Sigmoid colon (tissue), 4 donors: ENCODE results near the gene SPATS1.

Experiments used
- EP300 ChIP-seq, 4 donors: sonication (generic); formaldehyde crosslinking; IDR thresholded peaks; one replicate each; pipeline ENCODE4 v1.6.1; 2017; ENCODE audit warnings: antibody characterized with exemption in 4 of 4
- POLR2A ChIP-seq, 2 donors: fragments of 450-650 bp; IDR thresholded peaks; one replicate each; pipeline ENCODE4 v1.6.1; 2016; ENCODE audit warnings: antibody characterized with exemption in 2 of 2, mild to moderate bottlenecking in 2 of 2, moderate library complexity in 2 of 2
- POLR2AphosphoS5 ChIP-seq, 4 donors: sonication (generic); formaldehyde crosslinking; IDR thresholded peaks; one replicate each; pipeline ENCODE4 v1.6.1; 2017; ENCODE audit warnings: antibody characterized with exemption in 4 of 4
- TF ChIP-seq, protein P1 (sequence below), 4 experiments: fragments of 450-650 bp in 3 of 4; fragments of 200-600 bp in 1 of 4; IDR thresholded peaks; one replicate each; pipeline ENCODE4 v1.5.1; 2016 to 2019; ENCODE audit warnings: antibody characterized with exemption in 4 of 4, mild to moderate bottlenecking in 3 of 4, moderate library complexity in 2 of 4

DNA sequence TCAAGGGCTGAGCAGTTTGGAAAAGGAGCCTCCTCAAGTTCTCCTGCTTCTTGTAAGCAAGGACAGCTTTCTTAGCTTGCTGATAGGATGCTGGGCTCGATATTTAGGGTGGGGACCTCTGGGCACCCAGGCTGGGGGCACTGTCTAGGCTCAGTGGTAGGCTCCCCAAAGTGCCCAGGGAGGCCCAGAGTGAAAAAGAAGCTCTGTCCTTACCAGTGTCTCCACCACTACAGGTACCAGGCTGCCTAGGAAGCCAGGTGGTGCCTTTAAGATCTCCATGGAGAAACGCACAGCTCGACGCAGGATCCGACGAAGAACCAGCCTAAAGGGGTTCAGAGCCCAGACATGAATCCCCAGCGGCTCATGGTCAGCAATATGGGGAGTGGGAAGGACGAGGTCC is 35.7 kb upstream of the SPATS1 start:
- no peak for TF ChIP-seq POLR2A (IDR thresholded peaks at IDR 0.05)
- TF ChIP-seq, protein P1, sequence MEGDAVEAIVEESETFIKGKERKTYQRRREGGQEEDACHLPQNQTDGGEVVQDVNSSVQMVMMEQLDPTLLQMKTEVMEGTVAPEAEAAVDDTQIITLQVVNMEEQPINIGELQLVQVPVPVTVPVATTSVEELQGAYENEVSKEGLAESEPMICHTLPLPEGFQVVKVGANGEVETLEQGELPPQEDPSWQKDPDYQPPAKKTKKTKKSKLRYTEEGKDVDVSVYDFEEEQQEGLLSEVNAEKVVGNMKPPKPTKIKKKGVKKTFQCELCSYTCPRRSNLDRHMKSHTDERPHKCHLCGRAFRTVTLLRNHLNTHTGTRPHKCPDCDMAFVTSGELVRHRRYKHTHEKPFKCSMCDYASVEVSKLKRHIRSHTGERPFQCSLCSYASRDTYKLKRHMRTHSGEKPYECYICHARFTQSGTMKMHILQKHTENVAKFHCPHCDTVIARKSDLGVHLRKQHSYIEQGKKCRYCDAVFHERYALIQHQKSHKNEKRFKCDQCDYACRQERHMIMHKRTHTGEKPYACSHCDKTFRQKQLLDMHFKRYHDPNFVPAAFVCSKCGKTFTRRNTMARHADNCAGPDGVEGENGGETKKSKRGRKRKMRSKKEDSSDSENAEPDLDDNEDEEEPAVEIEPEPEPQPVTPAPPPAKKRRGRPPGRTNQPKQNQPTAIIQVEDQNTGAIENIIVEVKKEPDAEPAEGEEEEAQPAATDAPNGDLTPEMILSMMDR (IDR thresholded peaks at IDR 0.05): no peak
- no peak for TF ChIP-seq POLR2AphosphoS5 (IDR thresholded peaks at IDR 0.05)
- TF ChIP-seq EP300 (IDR thresholded peaks at IDR 0.05): no peak
